KMS-11 (cell line): ENCODE results near the gene CCDC149.

ENCODE experiments used
- H2AFZ ChIP-seq: fragments of 200-600 bp; sonication (generic); 2 replicates; pipeline ENCODE4 v1.6.1; 2016; ENCODE audit warnings: antibody characterized with exemption, mixed run types, low read depth
- H3K27ac ChIP-seq: fragments of 200-600 bp; sonication (generic); 2 replicates; pipeline ENCODE4 v1.6.1; 2016; ENCODE audit warnings: mild to moderate bottlenecking, mixed run types
- H3K27me3 ChIP-seq: fragments of 200-600 bp; sonication (generic); 2 replicates; pipeline ENCODE4 v1.6.1; 2017; ENCODE audit warnings: mild to moderate bottlenecking, low read depth, mixed run types, moderate library complexity; ENCODE audit not compliant: insufficient read depth
- H3K36me3 ChIP-seq: fragments of 200-600 bp; sonication (generic); 2 replicates; pipeline ENCODE4 v1.6.1; 2017; ENCODE audit warnings: mild to moderate bottlenecking, mixed run types; ENCODE audit not compliant: insufficient read depth
- H3K4me1 ChIP-seq: fragments of 200-600 bp; sonication (generic); 2 replicates; pipeline ENCODE4 v1.6.1; 2016; ENCODE audit warnings: mild to moderate bottlenecking, low read depth, mixed run types; ENCODE audit not compliant: poor library complexity, severe bottlenecking
- H3K4me2 ChIP-seq: fragments of 200-600 bp; sonication (generic); 2 replicates; pipeline ENCODE4 v1.7.0; 2016; ENCODE audit warnings: mild to moderate bottlenecking, mixed run types
- H3K4me3 ChIP-seq: fragments of 200-600 bp; sonication (generic); IDR thresholded peaks from 2 replicates; pipeline ENCODE4 v1.6.1; 2017; ENCODE audit warnings: low read depth, low read length, mixed read lengths; ENCODE audit not compliant: insufficient read depth
- H3K79me2 ChIP-seq: fragments of 200-600 bp; sonication (generic); 2 replicates; pipeline ENCODE4 v1.6.1; 2016; ENCODE audit warnings: low read depth, mixed run types; ENCODE audit not compliant: insufficient read depth
- H3K9ac ChIP-seq: fragments of 200-600 bp; sonication (generic); 2 replicates; pipeline ENCODE4 v1.6.1; 2016; ENCODE audit warnings: mild to moderate bottlenecking, mixed run types
- H4K20me1 ChIP-seq: fragments of 200-600 bp; sonication (generic); 2 replicates; pipeline ENCODE4 v1.6.1; 2016; ENCODE audit warnings: mild to moderate bottlenecking, mixed run types; ENCODE audit not compliant: insufficient read depth
- TF ChIP-seq, protein P1 (sequence below): fragments of 200-600 bp; sonication (generic); conservative IDR thresholded peaks from 2 replicates; pipeline ENCODE4 v1.6.1; 2017; ENCODE audit warnings: low read depth, mild to moderate bottlenecking, antibody characterized with exemption, low read length, moderate library complexity, mixed read lengths

CCDC149 gene

DNA sequence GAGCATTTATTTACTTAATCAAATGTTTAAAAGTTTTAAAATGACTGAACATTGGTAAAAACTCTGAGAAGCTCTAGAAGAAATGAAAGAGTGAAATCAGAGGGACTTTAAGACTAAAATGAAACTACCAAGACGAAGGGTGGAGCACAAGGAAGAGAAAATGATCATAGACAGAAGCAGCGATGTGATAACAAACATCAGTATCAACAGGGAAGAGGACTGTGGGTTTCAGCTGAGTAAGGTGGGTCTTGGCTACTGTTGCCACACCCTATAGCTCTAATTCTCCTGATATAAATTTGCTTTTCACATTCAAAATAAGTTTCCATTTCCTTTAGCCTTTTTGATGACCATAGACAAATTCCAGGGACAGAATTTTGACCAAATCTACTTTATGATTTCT, 99.1 kb downstream of the CCDC149 start:
- Histone ChIP-seq H4K20me1 (no peaks in the 10 kb centered on the region), H3K4me2 (no peak overlapping the region), H3K27ac (no peak overlapping the region), H3K36me3 (no peaks in the 10 kb centered on the region), H3K4me1 (no peaks in the 10 kb centered on the region), H3K79me2 (no peaks in the 10 kb centered on the region), H3K4me3 (no peak overlapping the region), H3K27me3 (no peaks in the 10 kb centered on the region), H2AFZ (no peak overlapping the region), H3K9ac (no peak overlapping the region)
- TF ChIP-seq, protein P1, sequence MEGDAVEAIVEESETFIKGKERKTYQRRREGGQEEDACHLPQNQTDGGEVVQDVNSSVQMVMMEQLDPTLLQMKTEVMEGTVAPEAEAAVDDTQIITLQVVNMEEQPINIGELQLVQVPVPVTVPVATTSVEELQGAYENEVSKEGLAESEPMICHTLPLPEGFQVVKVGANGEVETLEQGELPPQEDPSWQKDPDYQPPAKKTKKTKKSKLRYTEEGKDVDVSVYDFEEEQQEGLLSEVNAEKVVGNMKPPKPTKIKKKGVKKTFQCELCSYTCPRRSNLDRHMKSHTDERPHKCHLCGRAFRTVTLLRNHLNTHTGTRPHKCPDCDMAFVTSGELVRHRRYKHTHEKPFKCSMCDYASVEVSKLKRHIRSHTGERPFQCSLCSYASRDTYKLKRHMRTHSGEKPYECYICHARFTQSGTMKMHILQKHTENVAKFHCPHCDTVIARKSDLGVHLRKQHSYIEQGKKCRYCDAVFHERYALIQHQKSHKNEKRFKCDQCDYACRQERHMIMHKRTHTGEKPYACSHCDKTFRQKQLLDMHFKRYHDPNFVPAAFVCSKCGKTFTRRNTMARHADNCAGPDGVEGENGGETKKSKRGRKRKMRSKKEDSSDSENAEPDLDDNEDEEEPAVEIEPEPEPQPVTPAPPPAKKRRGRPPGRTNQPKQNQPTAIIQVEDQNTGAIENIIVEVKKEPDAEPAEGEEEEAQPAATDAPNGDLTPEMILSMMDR, result no peak

DNA sequence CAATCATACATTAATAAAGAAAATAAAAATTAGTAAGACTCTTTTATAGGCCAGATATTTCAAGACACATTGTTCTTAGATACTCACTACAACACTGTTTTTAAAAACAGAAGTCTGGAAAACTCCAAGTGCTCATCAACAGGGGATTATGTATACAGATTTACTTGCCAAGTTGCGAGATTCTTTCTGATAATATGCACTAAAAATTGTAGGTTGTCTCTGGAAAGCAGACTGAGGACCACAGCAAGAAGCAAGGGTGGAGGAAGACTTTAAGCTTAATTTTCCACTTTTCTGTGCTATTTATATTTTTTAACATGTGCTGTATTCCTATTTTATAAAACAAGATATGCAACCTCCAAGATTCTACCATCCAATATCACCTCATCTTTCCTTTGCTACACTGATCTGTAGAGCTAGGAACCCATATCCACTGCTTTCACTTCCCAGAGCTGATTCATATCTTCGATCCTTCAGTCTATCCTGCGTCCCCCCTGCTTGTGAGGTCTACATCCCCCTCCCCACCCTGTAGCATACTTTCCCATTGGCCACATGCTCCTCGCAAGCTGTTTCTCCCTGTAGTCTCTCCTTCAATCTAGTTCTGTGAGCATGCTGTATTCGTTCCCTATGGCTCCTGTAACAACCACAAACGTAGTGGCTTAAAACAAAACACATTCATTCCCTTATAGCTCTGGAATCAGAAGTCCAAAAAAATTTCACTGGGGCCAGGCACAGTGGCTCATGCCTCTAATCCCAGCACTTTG, 101.8 kb downstream of the CCDC149 start:
- Histone ChIP-seq H3K4me1 (no peaks in the 10 kb centered on the region), H3K79me2 (no peaks in the 10 kb centered on the region), H3K27ac (no peak overlapping the region), H2AFZ (no peak overlapping the region), H3K27me3 (no peaks in the 10 kb centered on the region), H3K4me3 (no peak overlapping the region), H3K9ac (no peak overlapping the region), H3K36me3 (no peaks in the 10 kb centered on the region), H4K20me1 (no peaks in the 10 kb centered on the region), H3K4me2 (no peak overlapping the region)
- TF ChIP-seq, protein P1, result no peak

DNA sequence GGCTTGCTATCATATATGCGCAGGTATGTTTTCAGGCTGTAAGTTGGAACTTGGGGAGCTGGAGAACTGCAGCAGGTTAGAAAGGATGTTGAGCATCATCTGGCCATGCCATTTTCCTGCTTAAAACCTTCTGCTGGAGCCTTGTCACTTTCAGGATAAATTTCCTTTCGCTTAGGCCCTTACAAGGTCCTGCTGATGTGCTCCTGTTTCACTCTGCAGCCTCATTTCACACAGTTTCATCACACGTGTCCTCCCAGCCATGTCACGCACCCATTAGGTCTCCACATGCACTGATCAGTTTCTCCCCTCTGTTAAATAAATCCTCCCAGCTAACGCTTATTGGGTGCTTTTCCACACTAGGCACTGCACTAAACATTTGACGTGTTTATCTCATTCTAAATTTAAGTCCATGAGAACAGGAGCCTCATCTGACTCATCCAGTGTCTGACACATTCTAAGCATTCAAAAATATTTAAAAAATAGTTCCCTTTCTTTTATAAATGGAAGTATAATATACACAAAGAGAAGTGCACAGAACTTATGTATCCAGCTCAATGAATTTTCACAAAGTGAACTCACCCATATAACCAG, 102.9 kb downstream of the CCDC149 start:
- no peaks in the 10 kb centered on the region for H3K4me1 ChIP-seq
- H3K79me2 ChIP-seq, result no peaks in the 10 kb centered on the region
- no peaks in the 10 kb centered on the region for H3K36me3 ChIP-seq
- TF ChIP-seq, protein P1, result no peak
- H3K4me3 ChIP-seq, result no peak overlapping the region
- no peaks in the 10 kb centered on the region for H3K27me3 ChIP-seq
- no peaks in the 10 kb centered on the region for H4K20me1 ChIP-seq
- H3K27ac ChIP-seq, result no peak overlapping the region
- H3K4me2 ChIP-seq, result no peak overlapping the region
- no peak overlapping the region for H2AFZ ChIP-seq
- H3K9ac ChIP-seq, result no peak overlapping the region

DNA sequence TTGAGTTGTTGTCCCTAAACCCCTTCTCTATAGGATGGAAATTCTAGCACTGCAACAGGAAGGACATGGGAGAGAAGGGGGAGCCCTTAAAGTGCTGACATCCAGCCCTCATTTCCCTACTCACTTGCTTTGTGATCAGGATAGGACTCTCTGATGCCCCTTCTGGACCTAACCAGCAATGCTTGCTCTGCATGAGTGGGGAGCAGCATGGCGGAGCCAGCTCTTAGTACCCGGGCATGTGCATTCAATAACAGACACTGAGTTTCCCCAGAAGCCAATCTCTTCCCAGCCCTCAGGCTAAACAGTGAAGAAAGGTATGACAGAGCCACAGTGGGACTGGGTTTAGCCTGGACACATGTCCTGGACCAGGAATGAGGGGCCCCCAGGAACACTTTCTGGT, 103.5 kb downstream of the CCDC149 start:
- no peak overlapping the region for H3K27ac ChIP-seq
- no peaks in the 10 kb centered on the region for H3K4me1 ChIP-seq
- H3K4me3 ChIP-seq, result no peak overlapping the region
- no peak overlapping the region for H2AFZ ChIP-seq
- H3K27me3 ChIP-seq, result no peaks in the 10 kb centered on the region
- no peaks in the 10 kb centered on the region for H3K36me3 ChIP-seq
- no peaks in the 10 kb centered on the region for H3K79me2 ChIP-seq
- H3K9ac ChIP-seq, result no peak overlapping the region
- no peak overlapping the region for H3K4me2 ChIP-seq
- H4K20me1 ChIP-seq, result no peaks in the 10 kb centered on the region
- TF ChIP-seq, protein P1, result no peak
